ENCODE data around the gene PSG11. TPM values are rescaled to one million over a fixed set of nuclear protein-coding genes. Genes with fewer than 3 reads are reported as not detected.
"Not testable (repeated sequence)": the region's sequence is repeated elsewhere in the genome, so short reads cannot be mapped to it uniquely, and the experiment has no call there.

The PSG11 gene
- total RNA-seq, 1 experiment from 2014 or later, result not detected

DNA sequence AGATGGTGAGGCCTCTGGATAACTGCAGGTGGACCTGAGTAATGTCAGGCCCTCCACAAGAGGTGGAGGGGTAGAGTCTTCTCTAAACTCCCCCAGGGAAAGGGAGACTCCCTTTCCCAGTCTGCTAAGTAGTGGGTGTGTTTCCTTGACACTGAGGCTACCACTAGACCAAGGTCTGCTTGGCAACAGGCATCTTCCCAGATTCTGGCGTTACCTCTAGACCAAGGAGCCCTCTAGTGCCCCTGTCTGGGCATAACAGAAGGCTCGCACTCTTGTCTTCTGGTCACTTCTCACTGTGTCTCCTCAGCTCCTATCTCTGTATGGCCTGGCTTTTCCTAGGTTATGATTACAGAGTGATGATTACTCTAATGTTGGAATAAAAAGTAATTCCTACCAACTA lies 5.4 kb upstream of the PSG11 start:
- peaks cover 16% of the 10 kb centered on the region for H3K27me3 Mint-ChIP-seq (ENCODE audit: insufficient read depth, unreplicated experiment)

DNA sequence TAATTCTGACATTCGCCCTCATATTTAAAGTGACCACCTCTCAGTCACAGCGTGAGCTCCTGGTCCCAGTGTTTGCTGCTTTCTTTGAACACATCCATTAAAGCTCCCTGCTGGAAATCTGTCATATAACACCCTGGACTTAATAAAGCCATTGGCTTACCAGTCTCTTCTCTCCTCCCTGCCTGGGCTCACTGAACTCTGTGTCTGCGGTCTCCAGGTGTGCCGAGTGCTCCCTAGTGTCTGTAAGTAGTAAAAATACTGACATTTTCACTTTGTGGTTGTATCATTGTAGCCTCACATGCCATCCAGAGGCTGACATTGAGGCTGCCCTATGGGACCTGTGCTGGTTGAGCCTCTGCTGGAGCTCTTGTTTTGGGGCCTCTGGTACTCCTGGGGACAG lies 2.6 kb upstream of the PSG11 start:
- Mint-ChIP-seq H3K27ac (ENCODE audit: low read depth, unreplicated experiment) (no peak overlapping the region), H3K27me3 (ENCODE audit: insufficient read depth, unreplicated experiment) (no peaks in the 10 kb centered on the region), H3K4me1 (ENCODE audit: insufficient read depth, unreplicated experiment) (no peaks in the 10 kb centered on the region), H3K36me3 (ENCODE audit: insufficient read depth, unreplicated experiment) (no peaks in the 10 kb centered on the region), H3K4me3 (ENCODE audit: unreplicated experiment) (no peak overlapping the region), H3K9me3 (ENCODE audit: unreplicated experiment) (no peaks in the 10 kb centered on the region)
- intact Hi-C loops (cut with micrococcal nuclease), result no loop called here
- ChIA-PET POLR2A (no interaction called here), CTCF (no interaction called here)
- BruUV-seq (replicated peaks), result no TSS peak
- TF ChIP-seq, protein P1, sequence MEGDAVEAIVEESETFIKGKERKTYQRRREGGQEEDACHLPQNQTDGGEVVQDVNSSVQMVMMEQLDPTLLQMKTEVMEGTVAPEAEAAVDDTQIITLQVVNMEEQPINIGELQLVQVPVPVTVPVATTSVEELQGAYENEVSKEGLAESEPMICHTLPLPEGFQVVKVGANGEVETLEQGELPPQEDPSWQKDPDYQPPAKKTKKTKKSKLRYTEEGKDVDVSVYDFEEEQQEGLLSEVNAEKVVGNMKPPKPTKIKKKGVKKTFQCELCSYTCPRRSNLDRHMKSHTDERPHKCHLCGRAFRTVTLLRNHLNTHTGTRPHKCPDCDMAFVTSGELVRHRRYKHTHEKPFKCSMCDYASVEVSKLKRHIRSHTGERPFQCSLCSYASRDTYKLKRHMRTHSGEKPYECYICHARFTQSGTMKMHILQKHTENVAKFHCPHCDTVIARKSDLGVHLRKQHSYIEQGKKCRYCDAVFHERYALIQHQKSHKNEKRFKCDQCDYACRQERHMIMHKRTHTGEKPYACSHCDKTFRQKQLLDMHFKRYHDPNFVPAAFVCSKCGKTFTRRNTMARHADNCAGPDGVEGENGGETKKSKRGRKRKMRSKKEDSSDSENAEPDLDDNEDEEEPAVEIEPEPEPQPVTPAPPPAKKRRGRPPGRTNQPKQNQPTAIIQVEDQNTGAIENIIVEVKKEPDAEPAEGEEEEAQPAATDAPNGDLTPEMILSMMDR (IDR thresholded peaks at IDR 0.05; ENCODE audit: unreplicated experiment), result no peak
- DNase-seq (ENCODE audit: unreplicated experiment), result no peak

More for the DNA sequence above, 5.4 kb upstream of the PSG11 start:
- H3K4me3 Mint-ChIP-seq (ENCODE audit: unreplicated experiment); H3K36me3 Mint-ChIP-seq (ENCODE audit: insufficient read depth, unreplicated experiment); H3K9me3 Mint-ChIP-seq (ENCODE audit: unreplicated experiment); POLR2A ChIA-PET; H3K4me1 Mint-ChIP-seq (ENCODE audit: insufficient read depth, unreplicated experiment); H3K27ac Mint-ChIP-seq (ENCODE audit: low read depth, unreplicated experiment); BruUV-seq (replicated peaks): not testable (repeated sequence)
- intact Hi-C loops (cut with micrococcal nuclease), result loop anchor here (2.0 to 5.0 kb wide), 2 partner anchors 101 to 239 kb away; no protein-coding TSS in a partner anchor
- CTCF ChIA-PET, result interaction anchor here (0.6 kb wide), 1 partner anchor 30 kb away, joined by 3 read pairs; no protein-coding TSS in a partner anchor
- DNase-seq (ENCODE audit: unreplicated experiment), result peak; percentile 40
- TF ChIP-seq, protein P1 (IDR thresholded peaks at IDR 0.05; ENCODE audit: unreplicated experiment), result peak; percentile 51

DNA sequence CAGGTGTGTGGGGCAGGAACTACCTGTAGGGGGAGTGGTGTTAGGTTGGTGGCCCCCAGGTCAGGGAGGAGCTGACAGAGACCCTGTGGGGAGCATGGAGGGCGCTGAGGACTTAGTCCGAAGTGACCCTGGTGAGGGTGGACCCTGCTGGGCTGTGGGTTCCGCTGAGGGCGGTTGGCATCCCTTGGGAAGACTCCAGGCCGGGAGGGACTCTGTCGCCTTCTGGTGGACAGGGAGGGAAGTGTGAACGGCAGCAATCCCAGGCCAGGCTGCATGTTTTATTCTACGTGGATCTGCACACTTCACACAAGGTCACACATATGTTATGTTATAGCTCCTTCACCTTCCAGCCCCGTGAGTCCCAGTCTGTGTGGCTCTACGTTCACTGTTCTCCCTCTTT lies 1.7 kb upstream of the PSG11 start:
- H3K9me3 Mint-ChIP-seq (ENCODE audit: unreplicated experiment); H3K4me1 Mint-ChIP-seq (ENCODE audit: insufficient read depth, unreplicated experiment); POLR2A ChIA-PET; H3K27ac Mint-ChIP-seq (ENCODE audit: low read depth, unreplicated experiment); H3K4me3 Mint-ChIP-seq (ENCODE audit: unreplicated experiment); H3K27me3 Mint-ChIP-seq (ENCODE audit: insufficient read depth, unreplicated experiment); BruUV-seq (replicated peaks); H3K36me3 Mint-ChIP-seq (ENCODE audit: insufficient read depth, unreplicated experiment); intact Hi-C loops (cut with micrococcal nuclease): not testable (repeated sequence)
- CTCF ChIA-PET, result interaction anchor here (0.6 kb wide), 2 partner anchors 154 to 1188 kb away, joined by 3 to 8 read pairs; no protein-coding TSS in a partner anchor
- DNase-seq (ENCODE audit: unreplicated experiment), result peak; percentile 21
- TF ChIP-seq, protein P1 (IDR thresholded peaks at IDR 0.05; ENCODE audit: unreplicated experiment), result peak; percentile 43

DNA sequence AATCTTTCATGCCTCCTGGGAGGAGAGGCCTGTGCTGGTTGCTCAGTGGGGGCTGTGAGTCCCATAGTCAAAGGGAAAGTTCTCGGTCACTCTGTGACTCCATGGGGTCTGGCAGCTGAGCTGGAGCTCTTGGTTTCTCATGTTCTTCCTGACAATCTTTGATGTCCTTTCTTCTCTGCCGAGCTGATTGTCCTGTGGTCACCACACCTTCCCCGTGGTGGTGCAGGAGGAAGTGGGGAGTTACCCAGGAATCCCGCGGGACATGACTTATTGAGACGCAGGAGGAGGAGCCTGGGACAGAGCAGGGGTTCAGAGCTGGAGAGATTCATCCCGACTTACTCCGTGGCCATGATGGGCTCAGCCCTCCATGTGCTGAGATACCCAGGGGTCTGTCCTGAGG lies 792 bp upstream of the PSG11 start:
- DNase-seq (ENCODE audit: unreplicated experiment); H3K27me3 Mint-ChIP-seq (ENCODE audit: insufficient read depth, unreplicated experiment); H3K9me3 Mint-ChIP-seq (ENCODE audit: unreplicated experiment); POLR2A ChIA-PET; H3K4me3 Mint-ChIP-seq (ENCODE audit: unreplicated experiment); BruUV-seq (replicated peaks); H3K4me1 Mint-ChIP-seq (ENCODE audit: insufficient read depth, unreplicated experiment); intact Hi-C loops (cut with micrococcal nuclease); H3K36me3 Mint-ChIP-seq (ENCODE audit: insufficient read depth, unreplicated experiment); H3K27ac Mint-ChIP-seq (ENCODE audit: low read depth, unreplicated experiment): not testable (repeated sequence)
- CTCF ChIA-PET, result interaction anchor here (0.6 kb wide), 1 partner anchor 57 kb away, joined by 3 read pairs; no protein-coding TSS in a partner anchor

DNA sequence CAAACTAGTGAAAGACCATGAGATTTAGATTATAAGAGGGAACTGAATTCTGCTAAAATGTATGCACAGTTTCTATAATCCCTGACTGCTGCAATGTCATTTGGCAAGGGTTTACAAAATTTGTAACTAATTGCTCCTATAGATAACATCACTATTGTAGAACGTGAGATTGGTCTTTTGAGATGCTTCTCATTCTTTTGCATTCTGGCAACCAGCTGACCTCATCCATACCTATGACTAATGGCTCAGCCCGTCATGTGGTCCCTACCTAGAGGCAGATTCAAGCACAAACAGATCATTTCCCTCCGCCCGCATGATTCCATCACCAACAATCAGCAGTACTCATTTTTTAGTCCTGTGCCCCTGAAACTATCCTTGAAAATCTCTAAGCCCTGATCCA lies 4.2 kb downstream of the PSG11 start:
- BruUV-seq (replicated peaks); CTCF ChIA-PET; H3K4me1 Mint-ChIP-seq (ENCODE audit: insufficient read depth, unreplicated experiment); H3K36me3 Mint-ChIP-seq (ENCODE audit: insufficient read depth, unreplicated experiment); H3K4me3 Mint-ChIP-seq (ENCODE audit: unreplicated experiment); intact Hi-C loops (cut with micrococcal nuclease); H3K27me3 Mint-ChIP-seq (ENCODE audit: insufficient read depth, unreplicated experiment); H3K9me3 Mint-ChIP-seq (ENCODE audit: unreplicated experiment): not testable (repeated sequence)
- peak overlapping the region; percentile 54 for H3K27ac Mint-ChIP-seq (ENCODE audit: low read depth, unreplicated experiment)
- POLR2A ChIA-PET, result interaction anchor here (0.6 kb wide), 1 partner anchor 482 kb away, joined by 3 read pairs; no protein-coding TSS in a partner anchor
- DNase-seq (ENCODE audit: unreplicated experiment), result peak; percentile 60

DNA sequence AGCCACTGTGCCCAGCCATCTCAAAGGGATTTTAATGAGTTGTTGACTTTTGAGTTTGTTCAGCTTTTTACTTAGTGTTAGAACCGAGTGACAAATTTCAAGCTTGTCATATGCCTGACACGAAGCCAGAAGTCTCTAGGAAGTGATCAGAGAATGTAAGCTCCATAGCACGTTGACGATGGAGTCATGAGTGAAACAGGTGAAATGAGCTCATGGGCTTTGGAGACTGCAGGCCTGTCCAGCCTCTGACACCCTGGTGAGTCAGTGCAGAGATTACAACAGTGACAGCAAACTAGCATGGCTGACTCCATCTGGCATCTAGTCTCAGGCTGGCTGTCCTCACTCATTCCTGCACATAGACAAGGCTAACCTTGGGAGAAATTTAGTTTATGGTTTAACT lies 4.6 kb downstream of the PSG11 start:
- H3K27me3 Mint-ChIP-seq (ENCODE audit: insufficient read depth, unreplicated experiment); H3K4me1 Mint-ChIP-seq (ENCODE audit: insufficient read depth, unreplicated experiment): not testable (repeated sequence)

More for the DNA sequence above, 4.6 kb downstream of the PSG11 start:
- H3K4me3 Mint-ChIP-seq (ENCODE audit: unreplicated experiment); BruUV-seq (replicated peaks); intact Hi-C loops (cut with micrococcal nuclease); H3K9me3 Mint-ChIP-seq (ENCODE audit: unreplicated experiment); H3K36me3 Mint-ChIP-seq (ENCODE audit: insufficient read depth, unreplicated experiment): not testable (repeated sequence)
- DNase-seq (ENCODE audit: unreplicated experiment), result peak; percentile 69
- CTCF ChIA-PET, result interaction anchor here (0.6 to 1.1 kb wide), 3 partner anchors 62 to 190 kb away, joined by 3 to 5 read pairs (median 3); no protein-coding TSS in a partner anchor
- POLR2A ChIA-PET, result interaction anchor here (0.6 kb wide), 1 partner anchor 30 kb away, joined by 3 read pairs; no protein-coding TSS in a partner anchor
- H3K27ac Mint-ChIP-seq (ENCODE audit: low read depth, unreplicated experiment), result peak overlapping the region; percentile 54
